ENCODE results near the gene PSRC1.

PSRC1 gene

GRCh38 chr1:109279615-109280278 is 3.2 kb downstream of the PSRC1 start:
- Histone ChIP-seq H3K4me1 (ENCODE audit: control insufficient read depth, insufficient read depth, low read length) (peaks cover 38% of the 10 kb centered on the region), H3K9ac (ENCODE audit: low read length) (no peak overlapping the region), H3K9me3 (ENCODE audit: control insufficient read depth, insufficient read depth, low read depth, low read length) (no peaks in the 10 kb centered on the region), H3K27me3 (ENCODE audit: control insufficient read depth, insufficient read depth, low read length) (no peaks in the 10 kb centered on the region), H3K36me3 (ENCODE audit: control insufficient read depth, insufficient read depth, low read length) (peaks cover 33% of the 10 kb centered on the region), H3K27ac (ENCODE audit: low read depth, low read length) (no peak overlapping the region), H3K4me3 (ENCODE audit: low read depth, low read length) (no peak overlapping the region)

GRCh38 chr1:109277434-109278204 is 5.3 kb downstream of the PSRC1 start:
- Histone ChIP-seq H3K4me3 (ENCODE audit: low read depth, low read length) (no peak overlapping the region), H3K36me3 (ENCODE audit: control insufficient read depth, insufficient read depth, low read length) (peaks cover 37% of the 10 kb centered on the region), H3K9ac (ENCODE audit: low read length) (no peak overlapping the region), H3K4me1 (ENCODE audit: control insufficient read depth, insufficient read depth, low read length) (peaks cover 41% of the 10 kb centered on the region), H3K27ac (ENCODE audit: low read depth, low read length) (no peak overlapping the region), H3K27me3 (ENCODE audit: control insufficient read depth, insufficient read depth, low read length) (no peaks in the 10 kb centered on the region), H3K9me3 (ENCODE audit: control insufficient read depth, insufficient read depth, low read depth, low read length) (no peaks in the 10 kb centered on the region)

GRCh38 chr1:109275706-109276345 is 7.1 kb downstream of the PSRC1 start:
- Histone ChIP-seq H3K27ac (ENCODE audit: low read depth, low read length) (peak overlapping the region; percentile 54; the same call in 1 of the 2 replicates), H3K27me3 (ENCODE audit: control insufficient read depth, insufficient read depth, low read length) (no peaks in the 10 kb centered on the region), H3K9me3 (ENCODE audit: control insufficient read depth, insufficient read depth, low read depth, low read length) (no peaks in the 10 kb centered on the region), H3K4me1 (ENCODE audit: control insufficient read depth, insufficient read depth, low read length) (peaks cover 28% of the 10 kb centered on the region), H3K9ac (ENCODE audit: low read length) (peak overlapping the region; percentile 34), H3K36me3 (ENCODE audit: control insufficient read depth, insufficient read depth, low read length) (peaks cover 35% of the 10 kb centered on the region), H3K4me3 (ENCODE audit: low read depth, low read length) (peak overlapping the region; percentile 37; the same call in 1 of the 2 replicates)

- no peaks in the 10 kb centered on the region for H3K27me3 ChIP-seq (ENCODE audit: control insufficient read depth, insufficient read depth, low read length)
These were observed 8.1 kb downstream of the PSRC1 start for GRCh38 chr1:109274533-109275476.

GRCh38 chr1:109273570-109274288 is 9.2 kb downstream of the PSRC1 start:
- Histone ChIP-seq H3K27me3 (ENCODE audit: control insufficient read depth, insufficient read depth, low read length) (no peaks in the 10 kb centered on the region), H3K27ac (ENCODE audit: low read depth, low read length) (peak overlapping the region; percentile 54; the same call in 1 of the 2 replicates), H3K36me3 (ENCODE audit: control insufficient read depth, insufficient read depth, low read length) (peaks cover 34% of the 10 kb centered on the region), H3K4me3 (ENCODE audit: low read depth, low read length) (no peak overlapping the region), H3K9ac (ENCODE audit: low read length) (no peak overlapping the region), H3K4me1 (ENCODE audit: control insufficient read depth, insufficient read depth, low read length) (peaks cover 28% of the 10 kb centered on the region), H3K9me3 (ENCODE audit: control insufficient read depth, insufficient read depth, low read depth, low read length) (no peaks in the 10 kb centered on the region)

More at GRCh38 chr1:109274533-109275476, 8.1 kb downstream of the PSRC1 start:
- H3K27ac ChIP-seq (ENCODE audit: low read depth, low read length) = peak overlapping the region; percentile 54; the same call in 1 of the 2 replicates
- peak overlapping the region; percentile 57 for H3K9ac ChIP-seq (ENCODE audit: low read length)
- peaks cover 33% of the 10 kb centered on the region for H3K36me3 ChIP-seq (ENCODE audit: control insufficient read depth, insufficient read depth, low read length)
- H3K9me3 ChIP-seq (ENCODE audit: control insufficient read depth, insufficient read depth, low read depth, low read length) = no peaks in the 10 kb centered on the region
- H3K4me3 ChIP-seq (ENCODE audit: low read depth, low read length) = peak overlapping the region; percentile 38; the same call in 1 of the 2 replicates
- peaks cover 28% of the 10 kb centered on the region for H3K4me1 ChIP-seq (ENCODE audit: control insufficient read depth, insufficient read depth, low read length)

- Histone ChIP-seq H3K27ac (ENCODE audit: low read depth, low read length) (no peak overlapping the region), H3K9me3 (ENCODE audit: control insufficient read depth, insufficient read depth, low read depth, low read length) (no peaks in the 10 kb centered on the region), H3K4me3 (ENCODE audit: low read depth, low read length) (no peak overlapping the region), H3K4me1 (ENCODE audit: control insufficient read depth, insufficient read depth, low read length) (peaks cover 28% of the 10 kb centered on the region), H3K9ac (ENCODE audit: low read length) (no peak overlapping the region), H3K27me3 (ENCODE audit: control insufficient read depth, insufficient read depth, low read length) (no peaks in the 10 kb centered on the region), H3K36me3 (ENCODE audit: control insufficient read depth, insufficient read depth, low read length) (peaks cover 34% of the 10 kb centered on the region)
These were observed 10.0 kb downstream of the PSRC1 start for GRCh38 chr1:109272831-109273547.

GRCh38 chr1:109272021-109272799 is 10.7 kb downstream of the PSRC1 start:
- H3K9ac ChIP-seq (ENCODE audit: low read length) = no peak overlapping the region
- H3K4me3 ChIP-seq (ENCODE audit: low read depth, low read length) = no peak overlapping the region
- H3K27ac ChIP-seq (ENCODE audit: low read depth, low read length) = no peak overlapping the region
- H3K4me1 ChIP-seq (ENCODE audit: control insufficient read depth, insufficient read depth, low read length) = peaks cover 27% of the 10 kb centered on the region
- no peaks in the 10 kb centered on the region for H3K27me3 ChIP-seq (ENCODE audit: control insufficient read depth, insufficient read depth, low read length)
- H3K9me3 ChIP-seq (ENCODE audit: control insufficient read depth, insufficient read depth, low read depth, low read length) = no peaks in the 10 kb centered on the region
- peaks cover 39% of the 10 kb centered on the region for H3K36me3 ChIP-seq (ENCODE audit: control insufficient read depth, insufficient read depth, low read length)

GRCh38 chr1:109271458-109271857 is 11.5 kb downstream of the PSRC1 start:
- H3K36me3 ChIP-seq (ENCODE audit: control insufficient read depth, insufficient read depth, low read length) = peaks cover 39% of the 10 kb centered on the region
- peaks cover 25% of the 10 kb centered on the region for H3K4me1 ChIP-seq (ENCODE audit: control insufficient read depth, insufficient read depth, low read length)
- no peaks in the 10 kb centered on the region for H3K9me3 ChIP-seq (ENCODE audit: control insufficient read depth, insufficient read depth, low read depth, low read length)
- no peak overlapping the region for H3K9ac ChIP-seq (ENCODE audit: low read length)
- H3K4me3 ChIP-seq (ENCODE audit: low read depth, low read length) = no peak overlapping the region
- no peak overlapping the region for H3K27ac ChIP-seq (ENCODE audit: low read depth, low read length)
- H3K27me3 ChIP-seq (ENCODE audit: control insufficient read depth, insufficient read depth, low read length) = no peaks in the 10 kb centered on the region

- H3K27ac ChIP-seq (ENCODE audit: low read depth, low read length) = no peak overlapping the region
- H3K4me1 ChIP-seq (ENCODE audit: control insufficient read depth, insufficient read depth, low read length) = peaks cover 23% of the 10 kb centered on the region
- H3K27me3 ChIP-seq (ENCODE audit: control insufficient read depth, insufficient read depth, low read length) = no peaks in the 10 kb centered on the region
- H3K36me3 ChIP-seq (ENCODE audit: control insufficient read depth, insufficient read depth, low read length) = peaks cover 39% of the 10 kb centered on the region
- no peak overlapping the region for H3K9ac ChIP-seq (ENCODE audit: low read length)
- H3K9me3 ChIP-seq (ENCODE audit: control insufficient read depth, insufficient read depth, low read depth, low read length) = no peaks in the 10 kb centered on the region
- no peak overlapping the region for H3K4me3 ChIP-seq (ENCODE audit: low read depth, low read length)
These were observed 12.2 kb downstream of the PSRC1 start for GRCh38 chr1:109270623-109271317.

Measured in HUES6 (cell line).